Measurements from ENCODE around the gene LENG9. TPM values are rescaled to one million over a fixed set of nuclear protein-coding genes. Genes with fewer than 3 reads are reported as not detected.

LENG9 gene
- polyA plus RNA-seq, 2 of the 4 experiments (the other 2 are of a cell fraction), result 1.9 to 4.1 TPM

DNA sequence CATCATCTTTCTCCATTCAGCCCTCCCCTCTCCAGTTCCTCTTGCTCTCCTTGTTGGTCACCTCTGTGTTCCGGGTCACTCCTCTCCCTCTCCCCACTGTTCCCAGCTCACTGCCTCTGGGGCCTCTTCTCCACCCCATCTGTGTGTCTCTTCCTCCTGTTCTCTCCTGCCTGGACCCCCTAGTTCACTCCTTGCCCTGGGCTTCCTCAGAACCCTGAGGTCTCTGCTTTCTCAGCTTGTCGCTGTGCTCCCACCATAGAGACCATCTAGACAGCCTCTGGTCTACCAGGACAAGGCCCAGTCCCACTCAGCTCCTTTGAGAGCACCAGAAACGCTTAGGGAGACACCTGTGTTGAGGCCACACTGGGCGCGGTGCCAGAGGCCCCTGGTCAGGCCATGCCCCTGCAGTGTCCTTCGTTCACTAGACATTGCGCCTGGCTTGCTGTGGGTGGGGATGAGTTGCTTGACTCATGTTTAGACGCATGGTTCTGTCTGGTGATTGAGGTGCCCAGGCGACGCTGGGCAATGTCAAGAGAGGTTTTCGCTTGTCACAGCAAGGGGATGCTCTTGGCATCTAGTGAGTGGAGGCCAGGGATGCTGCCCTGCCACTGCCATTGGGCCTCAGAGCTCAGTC is 4.8 kb downstream of the LENG9 start:
- Histone ChIP-seq H3K4me2 (no peak overlapping the region), H3K27ac (no peak overlapping the region), H3K4me3 (no peak overlapping the region), H3K9me3 (no peaks in the 10 kb centered on the region), H3K4me1 (peaks cover 27% of the 10 kb centered on the region)
- no peak for TF ChIP-seq RNF2 (IDR thresholded peaks at IDR 0.05; ENCODE audit: borderline replicate concordance, low read depth)
- TF ChIP-seq HDAC2 (IDR thresholded peaks at IDR 0.05), result no peak
- TF ChIP-seq EHF (CRISPR knock-in tag; IDR thresholded peaks at IDR 0.05), result no peak
- TF ChIP-seq, protein P1, sequence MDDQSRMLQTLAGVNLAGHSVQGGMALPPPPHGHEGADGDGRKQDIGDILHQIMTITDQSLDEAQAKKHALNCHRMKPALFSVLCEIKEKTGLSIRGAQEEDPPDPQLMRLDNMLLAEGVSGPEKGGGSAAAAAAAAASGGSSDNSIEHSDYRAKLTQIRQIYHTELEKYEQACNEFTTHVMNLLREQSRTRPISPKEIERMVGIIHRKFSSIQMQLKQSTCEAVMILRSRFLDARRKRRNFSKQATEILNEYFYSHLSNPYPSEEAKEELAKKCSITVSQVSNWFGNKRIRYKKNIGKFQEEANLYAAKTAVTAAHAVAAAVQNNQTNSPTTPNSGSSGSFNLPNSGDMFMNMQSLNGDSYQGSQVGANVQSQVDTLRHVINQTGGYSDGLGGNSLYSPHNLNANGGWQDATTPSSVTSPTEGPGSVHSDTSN (IDR thresholded peaks at IDR 0.05), result no peak
- TF ChIP-seq USF2 (IDR thresholded peaks at IDR 0.05), result no peak
- TF ChIP-seq POLR2AphosphoS2 (conservative IDR thresholded peaks at IDR 0.05; ENCODE audit: low read length), result no peak
- TF ChIP-seq ZFP36 (IDR thresholded peaks at IDR 0.05; ENCODE audit: borderline replicate concordance, partially characterized antibody), result no peak
- no peak for TF ChIP-seq ESRRA (IDR thresholded peaks at IDR 0.05; ENCODE audit: borderline replicate concordance, low read length)
- no peak for TF ChIP-seq CBX2 (IDR thresholded peaks at IDR 0.05; ENCODE audit: borderline replicate concordance, low read depth)
- FAIRE-seq (no peak), DNase-seq (ENCODE audit: low read depth in 1 of 2, low spot score in 1 of 2) (no peak), ATAC-seq (no peak)
- 91% methylated on average over 11 of the region's 11 CpGs for WGBS (ENCODE audit: missing lambda C conversion rate)
- ChIA-PET CTCF (interaction anchor here (0.9 to 2.0 kb wide), 3 partner anchors 10 to 13 kb away, joined by 3 to 4 read pairs (median 3); partner anchors contain the start of gene LENG8), POLR2A (interaction anchor here (7.1 kb wide), 1 partner anchor 9 kb away, joined by 130 read pairs; the partner anchor contains the start of gene LENG8)

- ChIA-PET POLR2A (interaction anchor here (7.1 kb wide), 1 partner anchor 9 kb away, joined by 130 read pairs; the partner anchor contains the start of gene LENG8), CTCF (interaction anchor here (0.9 to 2.0 kb wide), 3 partner anchors 10 to 20 kb away, joined by 3 to 4 read pairs (median 3); no protein-coding TSS in a partner anchor)
- 94% methylated on average over 42 of the region's 42 CpGs for WGBS (ENCODE audit: missing lambda C conversion rate)
- Histone ChIP-seq H3K27ac (no peak overlapping the region), H3K4me3 (no peak overlapping the region), H3K9me3 (no peaks in the 10 kb centered on the region), H3K4me2 (no peak overlapping the region), H3K4me1 (peaks cover 27% of the 10 kb centered on the region)
- DNase-seq (ENCODE audit: low read depth in 1 of 2, low spot score in 1 of 2), result no peak
- ATAC-seq, result no peak
- FAIRE-seq, result no peak
- TF ChIP-seq KDM5A (IDR thresholded peaks at IDR 0.05) (no peak), POLR2AphosphoS2 (conservative IDR thresholded peaks at IDR 0.05; ENCODE audit: low read length) (0 out of 2 replicates have a peak, but pooled peaks have one; percentile 25)
Observed at GRCh38 chr19:54457773-54458647, 5.6 kb downstream of the LENG9 start.

DNA sequence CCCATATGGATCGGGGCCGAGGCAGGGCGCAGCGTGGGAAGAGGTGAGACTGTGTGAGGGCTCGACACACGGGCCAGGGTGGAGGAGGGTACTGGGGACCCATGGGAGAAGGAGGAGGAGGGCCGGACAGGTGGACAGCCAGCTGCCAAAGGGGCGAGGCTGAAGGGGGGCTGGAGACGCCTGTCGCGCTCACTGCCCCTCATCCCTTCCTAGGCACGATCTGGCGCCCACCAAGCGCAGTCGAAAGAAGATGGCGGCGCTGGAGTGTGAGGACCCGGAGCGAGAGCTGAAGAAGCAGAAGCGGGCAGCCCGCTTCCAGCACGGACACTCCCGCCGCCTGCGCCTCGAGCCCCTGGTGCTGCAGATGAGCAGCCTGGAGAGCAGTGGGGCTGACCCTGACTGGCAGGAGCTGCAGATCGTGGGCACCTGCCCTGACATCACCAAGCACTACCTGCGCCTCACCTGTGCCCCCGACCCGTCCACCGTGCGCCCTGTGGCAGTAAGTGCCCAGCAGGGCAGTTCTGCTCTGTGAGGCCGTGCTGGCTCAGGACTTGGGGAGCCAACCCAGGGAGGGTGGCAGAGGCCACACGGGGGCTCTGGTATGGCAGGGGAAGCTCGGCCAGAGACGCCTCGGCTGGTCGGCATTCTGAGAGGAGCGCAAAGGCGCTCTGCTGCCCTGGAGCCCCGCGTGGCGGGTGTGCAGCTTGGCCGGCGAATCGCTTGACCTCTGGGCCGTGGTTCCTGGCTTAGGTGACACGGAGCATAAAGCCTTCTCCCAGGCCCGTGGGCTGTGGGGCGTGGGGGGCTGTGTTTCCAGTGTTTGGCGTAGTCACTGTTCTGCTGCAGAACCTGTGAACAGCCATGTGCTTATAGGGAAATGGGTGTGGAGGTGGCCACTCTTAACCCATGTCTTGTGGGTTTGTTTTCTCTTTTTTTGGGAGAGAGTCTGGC is 6.9 kb downstream of the LENG9 start:
- Histone ChIP-seq H3K4me2 (no peak overlapping the region), H3K27ac (no peak overlapping the region), H3K9me3 (no peaks in the 10 kb centered on the region), H3K4me3 (no peak overlapping the region), H3K4me1 (peaks cover 18% of the 10 kb centered on the region)
- TF ChIP-seq POLR2AphosphoS2 (conservative IDR thresholded peaks at IDR 0.05; ENCODE audit: low read length) (peak; percentile 41; the same call in 1 of the 2 replicates), KDM5A (IDR thresholded peaks at IDR 0.05) (no peak), KDM1A (IDR thresholded peaks at IDR 0.05; ENCODE audit: low read depth) (no peak), TFCP2L1 (CRISPR knock-in tag; IDR thresholded peaks at IDR 0.05) (no peak), ZC3H11A (IDR thresholded peaks at IDR 0.05) (no peak), HOXA7 (CRISPR knock-in tag; IDR thresholded peaks at IDR 0.05) (no peak), MYC (IDR thresholded peaks at IDR 0.05; ENCODE audit: borderline replicate concordance, low read length) (no peak), FOSB (CRISPR knock-in tag; IDR thresholded peaks at IDR 0.05) (no peak), RNF2 (IDR thresholded peaks at IDR 0.05; ENCODE audit: borderline replicate concordance, low read depth) (no peak)
- ChIA-PET CTCF (interaction anchor here (0.6 to 4.5 kb wide), 5 partner anchors 12 to 507 kb away, joined by 3 to 29 read pairs (median 4); no protein-coding TSS in a partner anchor), POLR2A (interaction anchor here (7.1 kb wide), 1 partner anchor 7 kb away, joined by 130 read pairs; the partner anchor contains the start of gene LENG8)
- FAIRE-seq (no peak), ATAC-seq (0 out of 6 replicates have a peak, but pooled peaks of 1 of the 2 experiments have one; percentile 1), DNase-seq (ENCODE audit: low read depth in 1 of 2, low spot score in 1 of 2) (no peak)
- WGBS (ENCODE audit: missing lambda C conversion rate), result 95% methylated on average over 44 of the region's 51 CpGs
